Uterus (tissue), 4 donors: ENCODE results near the gene DNM1. TPM values are rescaled to one million over a fixed set of nuclear protein-coding genes. Genes with fewer than 3 reads are reported as not detected.
"Not testable (repeated sequence)": the region's sequence is repeated elsewhere in the genome, so short reads cannot be mapped to it uniquely, and the experiment has no call there.

Source experiments
- DNase-seq, 2 donors: peaks; one replicate each; pipeline ENCODE4 v3.0.0-alpha.2; 2019 to 2020
- H3K27ac ChIP-seq, 2 donors: fragments of 200-600 bp; sonication (generic); 1 replicate in 1 of 2; 2 replicates in 1 of 2; pipeline ENCODE4 v1.5.1; 2016 to 2018
- H3K27me3 ChIP-seq, 2 donors: fragments of 200-600 bp; sonication (generic); one replicate each; pipeline ENCODE4 v1.5.1; 2018 to 2019; ENCODE audit warnings: control low read depth in 1 of 2
- H3K36me3 ChIP-seq, 2 donors: fragments of 200-600 bp; sonication (generic); one replicate each; pipeline ENCODE4 v1.5.1; 2019; ENCODE audit warnings: control low read depth in 1 of 2
- H3K4me1 ChIP-seq, 2 donors: fragments of 200-600 bp; sonication (generic); one replicate each; pipeline ENCODE4 v1.5.1; 2018 to 2019; ENCODE audit warnings: control low read depth in 1 of 2
- H3K4me3 ChIP-seq, 2 donors: fragments of 200-600 bp; sonication (generic); 1 replicate in 1 of 2; 2 replicates in 1 of 2; pipeline ENCODE4 v1.5.1; 2018 to 2019; ENCODE audit warnings: mild to moderate bottlenecking in 1 of 2
- H3K9me3 ChIP-seq, 2 donors: fragments of 200-600 bp; sonication (generic); one replicate each; pipeline ENCODE4 v1.5.1; 2019; ENCODE audit warnings: control low read depth in 1 of 2
- CTCF ChIP-seq, 4 experiments: fragments of 200-600 bp in 2 of 4; fragments of 450-650 bp in 2 of 4; sonication (generic) in 2 of 4; IDR thresholded peaks; one replicate each; pipeline ENCODE4 v1.5.1; 2016 to 2019; ENCODE audit warnings: antibody characterized with exemption in 4 of 4, mild to moderate bottlenecking in 2 of 4, moderate library complexity in 1 of 4
- POLR2A ChIP-seq, 2 donors: fragments of 450-650 bp; IDR thresholded peaks; one replicate each; pipeline ENCODE4 v1.6.1; 2016; ENCODE audit warnings: antibody characterized with exemption in 2 of 2, mild to moderate bottlenecking in 1 of 2, moderate library complexity in 1 of 2
- intact Hi-C: fragments of 100-400 bp; cut with DNase I; formaldehyde crosslinking; loops from one replicate; pipeline ENCODE4 v1.15.1; 2023; ENCODE audit warnings: low total_unique reads
- total RNA-seq, 4 donors: library from RNA; depleted of rRNA in 3 of 4; stranded (reverse); fragments of >200 nt in 3 of 4; gene quantifications; one replicate each; pipeline versions ENCODE4 v1.1.0 to v1.2.4, GENCODE V29; 2014 to 2023
- donor health status: DM: yes; HTN: yes; CAD: no.

Gene DNM1
- total RNA-seq, 4 donors from 2014 or later: 5.0 to 71.5 (median 31.0) TPM

- Histone ChIP-seq H3K36me3 (no peaks in the 10 kb centered on the region), H3K9me3 (no peaks in the 10 kb centered on the region), H3K27me3 (no peaks in the 10 kb centered on the region), H3K4me1 (no peaks in the 10 kb centered on the region), H3K4me3 (no peak overlapping the region), H3K27ac (no peak overlapping the region)
- intact Hi-C loops: no loop called here
- TF ChIP-seq POLR2A (IDR thresholded peaks at IDR 0.05) (no peak), CTCF (IDR thresholded peaks at IDR 0.05) (no peak)
- no peak for DNase-seq
These were observed 27.5 kb upstream of the DNM1 start for GRCh38 chr9:128175726-128176125.

GRCh38 chr9:128178806-128179431 lies 24.3 kb upstream of the DNM1 start:
- Histone ChIP-seq H3K4me3 (no peak overlapping the region), H3K4me1 (no peaks in the 10 kb centered on the region), H3K9me3 (no peaks in the 10 kb centered on the region), H3K27ac (no peak overlapping the region), H3K27me3 (no peaks in the 10 kb centered on the region), H3K36me3 (no peaks in the 10 kb centered on the region)
- no peak for DNase-seq
- intact Hi-C loops: no loop called here
- TF ChIP-seq CTCF (IDR thresholded peaks at IDR 0.05) (no peak), POLR2A (IDR thresholded peaks at IDR 0.05) (no peak)

GRCh38 chr9:128180001-128180400 lies 23.2 kb upstream of the DNM1 start:
- no peak for DNase-seq
- H3K36me3 ChIP-seq: no peaks in the 10 kb centered on the region
- no peak overlapping the region for H3K27ac ChIP-seq
- intact Hi-C loops: no loop called here
- H3K27me3 ChIP-seq: no peaks in the 10 kb centered on the region
- H3K9me3 ChIP-seq: no peaks in the 10 kb centered on the region
- no peak for TF ChIP-seq CTCF (IDR thresholded peaks at IDR 0.05)
- no peak for TF ChIP-seq POLR2A (IDR thresholded peaks at IDR 0.05)
- H3K4me3 ChIP-seq: no peak overlapping the region
- no peaks in the 10 kb centered on the region for H3K4me1 ChIP-seq

- no peaks in the 10 kb centered on the region for H3K36me3 ChIP-seq
- TF ChIP-seq POLR2A (IDR thresholded peaks at IDR 0.05): no peak
- no peak for TF ChIP-seq CTCF (IDR thresholded peaks at IDR 0.05)
- no peak overlapping the region for H3K4me3 ChIP-seq
- DNase-seq: no peak
- no peak overlapping the region for H3K27ac ChIP-seq
- intact Hi-C loops: no loop called here
- H3K4me1 ChIP-seq: no peaks in the 10 kb centered on the region
- H3K27me3 ChIP-seq: no peaks in the 10 kb centered on the region
- H3K9me3 ChIP-seq: no peaks in the 10 kb centered on the region
These were observed 22.7 kb upstream of the DNM1 start for GRCh38 chr9:128180447-128180846.

GRCh38 chr9:128181480-128181879 lies 21.7 kb upstream of the DNM1 start:
- DNase-seq: peak; percentile 52 to 66
- H3K27ac ChIP-seq: peak overlapping the region in 1 of 2 donors; percentile 46
- intact Hi-C loops: not testable (repeated sequence)

More at GRCh38 chr9:128181480-128181879, 21.7 kb upstream of the DNM1 start:
- not testable (repeated sequence) for H3K4me1 ChIP-seq, H3K9me3 ChIP-seq, H3K4me3 ChIP-seq, H3K27me3 ChIP-seq, H3K36me3 ChIP-seq
- TF ChIP-seq CTCF (IDR thresholded peaks at IDR 0.05): peak; percentile 22 to 70 (median 48)
